HepG2 (cell line): Measurements from ENCODE around the gene DZANK1. TPM values are rescaled to one million over a fixed set of nuclear protein-coding genes. Genes with fewer than 3 reads are reported as not detected.
A peak's percentile ranks its signal among the peaks of the same experiment; 100 is the strongest.

Experiments used
- AFF4 ChIP-seq: sonication (generic); formaldehyde crosslinking; IDR thresholded peaks from 2 replicates; pipeline ENCODE4 v1.4.0; 2020; ENCODE audit warnings: missing genetic modification reagents
- AHDC1 ChIP-seq: sonication (generic); formaldehyde crosslinking; IDR thresholded peaks from 2 replicates; pipeline ENCODE4 v1.5.1; 2020; ENCODE audit warnings: mild to moderate bottlenecking, missing genetic modification reagents, borderline replicate concordance
- DMAP1 ChIP-seq: IDR thresholded peaks from 2 replicates; pipeline ENCODE4 v1.6.1; 2016
- FLYWCH1 ChIP-seq: sonication (generic); formaldehyde crosslinking; IDR thresholded peaks from 2 replicates; pipeline ENCODE4 v1.8.1; 2023; ENCODE audit warnings: mild to moderate bottlenecking, missing genetic modification reagents
- FOSL1 ChIP-seq: sonication (generic); formaldehyde crosslinking; IDR thresholded peaks from 2 replicates; pipeline ENCODE4 v1.9.0; 2021; ENCODE audit warnings: missing genetic modification reagents, borderline replicate concordance
- HMG20A ChIP-seq: IDR thresholded peaks from 2 replicates; pipeline ENCODE4 v1.6.1; 2016; ENCODE audit warnings: borderline replicate concordance
- SMYD3 ChIP-seq: sonication (generic); formaldehyde crosslinking; IDR thresholded peaks from 2 replicates; pipeline ENCODE4 v1.8.1; 2023; ENCODE audit warnings: mild to moderate bottlenecking, missing genetic modification reagents
- SNAPC5 ChIP-seq: sonication (generic); formaldehyde crosslinking; IDR thresholded peaks from 2 replicates; pipeline ENCODE4 v1.8.1; 2023; ENCODE audit warnings: mild to moderate bottlenecking, missing genetic modification reagents, borderline replicate concordance
- SNRNP70 ChIP-seq: fragments of 200-400 bp; formaldehyde crosslinking; IDR thresholded peaks from 2 replicates; pipeline ENCODE4 v1.6.1; 2017; ENCODE audit warnings: mild to moderate bottlenecking, low read depth, low read length, moderate library complexity
- SP5 ChIP-seq: IDR thresholded peaks from 2 replicates; pipeline ENCODE4 v1.6.1; 2016; ENCODE audit warnings: low read depth, borderline replicate concordance
- TP53 ChIP-seq: sonication (generic); formaldehyde crosslinking; conservative IDR thresholded peaks from 2 replicates; pipeline ENCODE4 v1.4.0; 2020; ENCODE audit warnings: missing genetic modification reagents
- YY1 ChIP-seq: IDR thresholded peaks from 2 replicates; pipeline ENCODE4 v1.6.1; 2011; ENCODE audit warnings: low read length, low read depth, moderate library complexity, mild to moderate bottlenecking; ENCODE audit not compliant: insufficient read depth, insufficient replicate concordance
- ZIK1 ChIP-seq: sonication (generic); formaldehyde crosslinking; IDR thresholded peaks from 2 replicates; pipeline ENCODE4 v1.5.0; 2020; ENCODE audit warnings: mild to moderate bottlenecking, low read depth, missing genetic modification reagents, borderline replicate concordance
- ZNF550 ChIP-seq: sonication (generic); formaldehyde crosslinking; IDR thresholded peaks from 2 replicates; pipeline ENCODE4 v1.4.0; 2020; ENCODE audit warnings: mild to moderate bottlenecking, missing genetic modification reagents, borderline replicate concordance
- ZNF576 ChIP-seq: sonication (generic); formaldehyde crosslinking; IDR thresholded peaks from 2 replicates; pipeline ENCODE4 v1.4.0; 2020; ENCODE audit warnings: mild to moderate bottlenecking, missing genetic modification reagents
- ZNF724P ChIP-seq: sonication (generic); formaldehyde crosslinking; IDR thresholded peaks from 2 replicates; pipeline ENCODE4 v1.8.0; 2022; ENCODE audit warnings: missing genetic modification reagents, borderline replicate concordance
- ZNF782 ChIP-seq: sonication (generic); formaldehyde crosslinking; IDR thresholded peaks from 2 replicates; pipeline ENCODE4 v1.4.0; 2020; ENCODE audit warnings: missing genetic modification reagents, mild to moderate bottlenecking, borderline replicate concordance
- polyA plus RNA-seq, 8 experiments: library from polyadenylated mRNA; depleted of rRNA in 3 of 8; stranded (reverse) in 7 of 8; unstranded in 1 of 8; fragments of >200 nt; fragmentation: Illumina TruSeq in 4 of 8; extraction: Trizol in 4 of 8; gene quantifications; 2 replicates each; pipeline versions ENCODE4 v1.2.1 to v1.2.3, GENCODE V29; 2011 to 2016; ENCODE audit warnings: low read depth in 4 of 8, missing spikeins in 1 of 8, mixed read lengths in 1 of 8; ENCODE audit not compliant: insufficient read depth in 1 of 8
- total RNA-seq, 5 experiments: library from RNA; depleted of rRNA; stranded (reverse); fragments of >200 nt; fragmentation: Illumina TruSeq; extraction: Trizol; gene quantifications; 2 replicates each; pipeline ENCODE4 v1.2.3, GENCODE V29; 2016; ENCODE audit warnings: low read depth in 1 of 5

The DZANK1 gene
- total and polyA plus RNA-seq, 2 of the 13 experiments (the other 11 are each of a cell fraction or from before 2014, with no cell fraction given): 1.6 to 3.2 TPM

GRCh38 chr20:18507218-18508191 lies 40.7 kb upstream of the DZANK1 start, which contains the start of gene SEC23B (continued):
- TF ChIP-seq AFF4 (CRISPR knock-in tag): peak; percentile 76; the same call in 1 of the 2 replicates
- peak; percentile 89 for TF ChIP-seq SP5
- no peak for TF ChIP-seq FOSL1 (CRISPR knock-in tag)
- TF ChIP-seq AHDC1 (CRISPR knock-in tag): no peak
- no peak; the same call in none of the 2 replicates for TF ChIP-seq ZIK1 (CRISPR knock-in tag)
- peak; percentile 87 for TF ChIP-seq TP53 (CRISPR knock-in tag)
- TF ChIP-seq SNAPC5 (CRISPR knock-in tag): peak; percentile 33
- TF ChIP-seq DMAP1: peak; percentile 100
- no peak for TF ChIP-seq ZNF550 (CRISPR knock-in tag)
- TF ChIP-seq ZNF782 (CRISPR knock-in tag): no peak; the same call in none of the 2 replicates
- TF ChIP-seq YY1: peak; percentile 99
- TF ChIP-seq SMYD3: no peak; the same call in none of the 2 replicates
- no peak for TF ChIP-seq SNRNP70
- TF ChIP-seq HMG20A (CRISPR knock-in tag): no peak; the same call in none of the 2 replicates
- TF ChIP-seq ZNF724P (CRISPR knock-in tag): peak; percentile 82; the same call in 1 of the 2 replicates
- TF ChIP-seq FLYWCH1 (CRISPR knock-in tag): no peak
- TF ChIP-seq ZNF576 (CRISPR knock-in tag): no peak; the same call in 1 of the 2 replicates
